Activated naive CD8-positive, alpha-beta T cell treated with anti-CD3 and anti-CD28 coated beads for 36 hours (primary cell): ENCODE measurements around the gene DOP1B. TPM values are rescaled to one million over a fixed set of nuclear protein-coding genes. Genes with fewer than 3 reads are reported as not detected.

ENCODE experiments used
- DNase-seq: peaks from one replicate; pipeline ENCODE4 v3.0.0; 2021
- H3K27ac Mint-ChIP-seq: one replicate; pipeline ENCODE4 v1.8.0; 2022; ENCODE audit warnings: mild to moderate bottlenecking, moderate library complexity, mixed read lengths
- H3K27me3 Mint-ChIP-seq: one replicate; pipeline ENCODE4 v1.8.0; 2022; ENCODE audit warnings: mild to moderate bottlenecking, mixed read lengths
- H3K36me3 Mint-ChIP-seq: one replicate; pipeline ENCODE4 v1.8.0; 2021; ENCODE audit warnings: mild to moderate bottlenecking, mixed read lengths
- H3K4me1 Mint-ChIP-seq: one replicate; pipeline ENCODE4 v1.8.0; 2021; ENCODE audit warnings: mixed read lengths
- H3K4me3 Mint-ChIP-seq: one replicate; pipeline ENCODE4 v1.8.0; 2022; ENCODE audit warnings: mild to moderate bottlenecking, moderate library complexity, mixed read lengths
- H3K9me3 Mint-ChIP-seq: one replicate; pipeline ENCODE4 v1.8.0; 2022; ENCODE audit warnings: mixed read lengths
- total RNA-seq, 2 experiments: library from RNA; stranded (reverse); gene quantifications; one replicate each; pipeline ENCODE4 v1.2.3, GENCODE V29; 2021

Gene DOP1B
- total RNA-seq, 2 experiments from 2014 or later: 9.9 to 10.9 TPM

DNA sequence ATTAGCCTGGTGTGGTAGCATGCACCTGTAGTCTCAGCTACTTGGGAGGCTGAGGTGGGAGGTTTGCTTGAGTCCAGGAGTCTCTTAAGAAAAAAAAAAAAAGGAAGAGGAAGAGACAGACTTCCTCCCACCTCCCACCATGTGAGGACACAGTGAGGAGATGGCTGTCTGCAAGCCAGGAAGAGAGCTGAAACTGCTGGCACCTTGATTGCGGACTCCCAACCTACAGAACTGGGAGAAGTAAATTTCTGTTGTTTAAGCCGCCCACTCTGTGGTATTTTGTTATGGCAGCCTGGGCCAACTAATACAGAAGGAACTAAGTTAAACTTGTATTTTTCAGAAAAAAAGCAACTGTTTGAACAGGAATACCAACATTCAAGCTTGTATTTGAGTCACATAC, 21.7 kb downstream of the DOP1B start:
- Mint-ChIP-seq H3K27me3 (no peaks in the 10 kb centered on the region), H3K4me3 (no peak overlapping the region), H3K27ac (no peak overlapping the region), H3K9me3 (no peaks in the 10 kb centered on the region), H3K36me3 (peaks cover 8% of the 10 kb centered on the region), H3K4me1 (peaks cover 6% of the 10 kb centered on the region)
- DNase-seq: no peak

- H3K27me3 Mint-ChIP-seq: no peaks in the 10 kb centered on the region
- no peaks in the 10 kb centered on the region for H3K9me3 Mint-ChIP-seq
- no peak for DNase-seq
- H3K36me3 Mint-ChIP-seq: peaks cover 5% of the 10 kb centered on the region
- peaks cover 3% of the 10 kb centered on the region for H3K4me1 Mint-ChIP-seq
- no peak overlapping the region for H3K27ac Mint-ChIP-seq
- H3K4me3 Mint-ChIP-seq: no peak overlapping the region
These were observed 22.5 kb downstream of the DOP1B start for GRCh38 chr21:36179145-36179544.

- H3K27me3 Mint-ChIP-seq: no peaks in the 10 kb centered on the region
- no peak overlapping the region for H3K27ac Mint-ChIP-seq
- H3K9me3 Mint-ChIP-seq: no peaks in the 10 kb centered on the region
- no peak overlapping the region for H3K4me3 Mint-ChIP-seq
- H3K4me1 Mint-ChIP-seq: no peaks in the 10 kb centered on the region
- H3K36me3 Mint-ChIP-seq: peaks cover 3% of the 10 kb centered on the region
- DNase-seq: no peak
These were observed 24.3 kb downstream of the DOP1B start for GRCh38 chr21:36180963-36181362.

DNA sequence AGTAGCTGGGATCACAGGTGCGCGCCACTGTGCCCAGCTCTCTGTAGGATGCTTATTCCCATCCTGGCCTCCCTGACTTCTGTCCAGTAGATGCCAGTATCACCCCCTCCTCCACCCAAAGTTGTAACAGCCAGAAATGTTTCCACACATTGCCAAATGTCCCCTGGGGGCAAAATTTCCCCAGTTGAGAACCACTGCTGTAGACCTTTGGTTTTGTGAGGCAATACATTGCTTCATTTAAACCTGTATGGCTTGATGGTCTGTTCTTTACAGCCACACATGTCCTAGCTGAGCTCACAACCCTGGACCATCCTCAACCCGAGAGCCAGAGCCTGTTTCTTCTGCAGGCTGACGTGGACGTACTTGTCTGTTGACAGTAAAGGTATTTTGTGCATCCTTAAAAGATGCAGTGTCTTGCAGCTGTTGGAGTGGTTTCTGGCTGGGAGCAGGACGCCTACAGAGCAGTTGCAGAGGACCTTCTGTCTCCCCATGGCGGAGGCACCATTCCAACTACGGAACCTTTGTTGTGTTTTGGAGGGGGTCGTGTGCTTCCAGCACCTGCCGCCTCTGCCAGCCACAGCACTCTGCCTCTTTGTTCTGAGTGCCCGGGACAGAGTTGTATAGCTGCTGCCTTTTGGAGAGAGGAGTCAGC, 26.6 kb downstream of the DOP1B start:
- H3K4me1 Mint-ChIP-seq: no peaks in the 10 kb centered on the region
- no peaks in the 10 kb centered on the region for H3K27me3 Mint-ChIP-seq
- H3K36me3 Mint-ChIP-seq: peaks cover 3% of the 10 kb centered on the region
- no peak for DNase-seq
- no peak overlapping the region for H3K27ac Mint-ChIP-seq
- no peaks in the 10 kb centered on the region for H3K9me3 Mint-ChIP-seq
- H3K4me3 Mint-ChIP-seq: no peak overlapping the region

GRCh38 chr21:36184545-36184944, 27.9 kb downstream of the DOP1B start:
- no peak overlapping the region for H3K4me3 Mint-ChIP-seq
- peaks cover 2% of the 10 kb centered on the region for H3K4me1 Mint-ChIP-seq
- H3K27me3 Mint-ChIP-seq: no peaks in the 10 kb centered on the region
- no peak for DNase-seq
- no peak overlapping the region for H3K27ac Mint-ChIP-seq
- no peaks in the 10 kb centered on the region for H3K9me3 Mint-ChIP-seq
- no peaks in the 10 kb centered on the region for H3K36me3 Mint-ChIP-seq

GRCh38 chr21:36185523-36185922, 28.9 kb downstream of the DOP1B start:
- Mint-ChIP-seq H3K27ac (no peak overlapping the region), H3K27me3 (no peaks in the 10 kb centered on the region), H3K9me3 (no peaks in the 10 kb centered on the region), H3K4me3 (no peak overlapping the region), H3K4me1 (peaks cover 2% of the 10 kb centered on the region), H3K36me3 (no peaks in the 10 kb centered on the region)
- no peak for DNase-seq

GRCh38 chr21:36186081-36186480, 29.5 kb downstream of the DOP1B start:
- H3K27ac Mint-ChIP-seq: no peak overlapping the region

DNA sequence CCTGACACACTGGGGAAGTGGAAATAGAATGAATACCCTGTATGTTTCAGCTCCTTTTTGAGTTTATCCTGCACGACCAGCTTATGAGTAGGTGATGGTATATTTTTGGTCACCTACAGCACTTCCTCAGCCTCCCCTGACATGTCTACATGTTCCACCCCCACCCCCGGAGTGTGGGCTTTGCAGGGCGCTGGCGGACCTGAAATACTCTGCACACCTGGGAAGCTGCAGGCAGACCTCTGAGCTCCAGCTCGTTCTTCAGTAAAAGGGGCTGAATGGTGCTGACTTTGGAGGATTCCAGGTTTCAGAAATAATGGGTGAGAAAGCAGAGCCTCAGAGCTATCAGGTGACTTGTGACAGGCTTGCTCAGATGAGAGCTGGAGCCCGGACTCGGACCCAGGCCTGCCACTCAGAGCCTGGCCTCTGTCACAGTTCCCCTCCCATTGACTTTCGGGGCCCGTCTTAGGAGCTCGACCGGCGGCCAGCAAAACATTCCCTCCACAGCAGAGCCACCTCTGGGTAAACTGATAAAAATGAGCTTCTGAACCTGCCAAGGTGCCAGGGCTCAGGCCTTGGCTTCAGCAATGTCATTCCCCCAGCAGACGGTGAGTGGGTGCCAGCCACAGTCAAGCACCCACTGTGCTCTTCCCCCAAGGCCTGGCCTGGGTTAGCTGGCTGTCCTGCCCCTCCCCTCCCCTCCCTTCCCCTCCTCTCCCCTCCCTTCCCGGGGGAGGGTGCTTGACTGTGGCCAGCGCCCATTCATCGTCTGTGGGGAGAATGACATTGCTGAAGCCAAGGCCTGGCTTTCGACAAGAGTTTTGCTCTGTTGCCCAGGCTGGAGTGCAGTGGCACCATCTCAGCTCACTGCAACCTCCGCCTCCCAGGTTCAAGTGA, 30.1 kb downstream of the DOP1B start:
- H3K4me1 Mint-ChIP-seq: peaks cover 2% of the 10 kb centered on the region
- no peaks in the 10 kb centered on the region for H3K36me3 Mint-ChIP-seq
- H3K27ac Mint-ChIP-seq: no peak overlapping the region
- no peaks in the 10 kb centered on the region for H3K27me3 Mint-ChIP-seq
- no peak for DNase-seq
- no peak overlapping the region for H3K4me3 Mint-ChIP-seq
- H3K9me3 Mint-ChIP-seq: no peaks in the 10 kb centered on the region

More at GRCh38 chr21:36186081-36186480, 29.5 kb downstream of the DOP1B start:
- no peaks in the 10 kb centered on the region for H3K9me3 Mint-ChIP-seq
- H3K4me1 Mint-ChIP-seq: peaks cover 2% of the 10 kb centered on the region
- DNase-seq: no peak
- H3K4me3 Mint-ChIP-seq: no peak overlapping the region
- no peaks in the 10 kb centered on the region for H3K36me3 Mint-ChIP-seq
- H3K27me3 Mint-ChIP-seq: no peaks in the 10 kb centered on the region

- Mint-ChIP-seq H3K27ac (no peak overlapping the region), H3K4me1 (peaks cover 2% of the 10 kb centered on the region), H3K27me3 (no peaks in the 10 kb centered on the region), H3K36me3 (no peaks in the 10 kb centered on the region), H3K4me3 (no peak overlapping the region), H3K9me3 (no peaks in the 10 kb centered on the region)
- DNase-seq: no peak
These were observed 31.6 kb downstream of the DOP1B start for GRCh38 chr21:36188081-36188681.

GRCh38 chr21:36188937-36189336, 32.3 kb downstream of the DOP1B start:
- Mint-ChIP-seq H3K4me3 (no peak overlapping the region), H3K4me1 (peaks cover 2% of the 10 kb centered on the region), H3K36me3 (no peaks in the 10 kb centered on the region), H3K9me3 (no peaks in the 10 kb centered on the region), H3K27ac (no peak overlapping the region), H3K27me3 (no peaks in the 10 kb centered on the region)
- DNase-seq: no peak

DNA sequence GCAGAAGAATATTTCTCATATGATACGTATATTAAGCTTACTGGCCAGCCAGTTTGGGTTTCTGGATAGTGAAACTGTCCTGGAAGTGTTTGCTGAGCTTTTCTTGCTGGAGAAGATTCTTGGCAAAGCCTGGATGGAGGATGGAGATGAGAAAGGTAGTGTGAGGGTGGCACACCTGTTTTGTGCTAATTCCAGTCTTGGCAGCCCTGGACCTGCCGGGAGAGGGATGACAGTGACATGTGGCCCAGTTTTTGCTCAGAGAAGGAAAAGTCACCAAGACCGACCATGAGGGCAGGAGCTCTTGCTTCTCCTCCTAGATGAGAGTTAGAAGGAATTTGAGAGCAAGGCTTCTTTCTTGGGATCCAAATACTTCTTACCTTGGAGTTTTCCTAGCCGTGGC, 34.1 kb downstream of the DOP1B start:
- Mint-ChIP-seq H3K4me1 (peaks cover 2% of the 10 kb centered on the region), H3K9me3 (no peaks in the 10 kb centered on the region), H3K4me3 (no peak overlapping the region), H3K36me3 (no peaks in the 10 kb centered on the region), H3K27me3 (no peaks in the 10 kb centered on the region), H3K27ac (no peak overlapping the region)
- DNase-seq: no peak

DNA sequence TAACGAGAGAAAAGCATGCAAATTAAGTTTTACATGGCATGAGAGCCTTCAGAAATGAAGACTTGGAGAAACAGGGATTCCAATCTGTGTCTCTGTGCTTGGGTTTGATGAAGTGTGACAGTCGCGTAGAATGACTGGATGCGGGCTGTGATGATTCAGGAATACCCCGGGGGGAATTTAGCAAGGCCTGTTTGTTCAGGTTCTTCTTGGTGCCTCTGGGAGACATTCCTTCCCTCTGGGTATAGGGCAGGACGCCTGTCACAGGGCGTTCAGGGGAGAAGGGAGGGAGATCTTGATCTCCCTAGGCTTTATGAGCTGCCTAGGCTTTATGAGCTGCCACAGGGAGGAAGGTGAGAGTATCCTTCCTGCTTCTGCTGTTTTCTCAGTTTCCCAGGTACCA, 36.6 kb downstream of the DOP1B start:
- H3K9me3 Mint-ChIP-seq: no peaks in the 10 kb centered on the region
- no peak for DNase-seq
- no peak overlapping the region for H3K4me3 Mint-ChIP-seq
- H3K36me3 Mint-ChIP-seq: no peaks in the 10 kb centered on the region
- no peak overlapping the region for H3K27ac Mint-ChIP-seq
- peaks cover 2% of the 10 kb centered on the region for H3K4me1 Mint-ChIP-seq
- H3K27me3 Mint-ChIP-seq: no peaks in the 10 kb centered on the region

DNA sequence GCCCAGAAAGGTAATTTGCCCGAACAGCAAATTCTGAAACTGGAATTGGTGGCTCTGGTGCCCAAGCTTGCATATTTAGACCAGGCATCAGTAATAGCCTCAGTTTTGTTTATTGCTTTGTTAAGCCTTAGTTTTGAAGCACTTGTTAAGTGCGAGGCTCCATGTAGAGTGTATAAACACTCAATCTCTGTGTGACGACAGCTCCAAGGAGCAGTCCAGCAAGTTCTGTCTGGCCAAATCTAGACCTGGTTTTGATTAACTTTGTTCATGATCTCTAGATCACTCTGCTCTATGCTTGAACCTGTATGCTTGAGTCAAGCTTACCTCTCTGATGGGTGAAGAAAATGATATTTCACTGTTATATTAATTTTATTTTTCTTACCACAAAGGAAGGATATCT, 37.4 kb downstream of the DOP1B start:
- H3K36me3 Mint-ChIP-seq: no peaks in the 10 kb centered on the region
- no peak for DNase-seq
- H3K4me3 Mint-ChIP-seq: no peak overlapping the region
- H3K27me3 Mint-ChIP-seq: no peaks in the 10 kb centered on the region
- H3K9me3 Mint-ChIP-seq: no peaks in the 10 kb centered on the region
- H3K4me1 Mint-ChIP-seq: no peaks in the 10 kb centered on the region
- H3K27ac Mint-ChIP-seq: no peak overlapping the region

GRCh38 chr21:36195613-36196012, 39.0 kb downstream of the DOP1B start:
- Mint-ChIP-seq H3K4me1 (no peaks in the 10 kb centered on the region), H3K27ac (no peak overlapping the region), H3K4me3 (no peak overlapping the region), H3K27me3 (no peaks in the 10 kb centered on the region), H3K9me3 (no peaks in the 10 kb centered on the region), H3K36me3 (peaks cover 5% of the 10 kb centered on the region)
- no peak for DNase-seq

- Mint-ChIP-seq H3K36me3 (peaks cover 5% of the 10 kb centered on the region), H3K4me1 (peaks cover 12% of the 10 kb centered on the region), H3K9me3 (no peaks in the 10 kb centered on the region), H3K27me3 (no peaks in the 10 kb centered on the region), H3K4me3 (no peak overlapping the region), H3K27ac (no peak overlapping the region)
- no peak for DNase-seq
These were observed 42.4 kb downstream of the DOP1B start for GRCh38 chr21:36199021-36199420.
